Measurements from ENCODE around the gene RGS11.
"Not testable (repeated sequence)": the region's sequence is repeated elsewhere in the genome, so short reads cannot be mapped to it uniquely, and the experiment has no call there.

Gene RGS11

DNA sequence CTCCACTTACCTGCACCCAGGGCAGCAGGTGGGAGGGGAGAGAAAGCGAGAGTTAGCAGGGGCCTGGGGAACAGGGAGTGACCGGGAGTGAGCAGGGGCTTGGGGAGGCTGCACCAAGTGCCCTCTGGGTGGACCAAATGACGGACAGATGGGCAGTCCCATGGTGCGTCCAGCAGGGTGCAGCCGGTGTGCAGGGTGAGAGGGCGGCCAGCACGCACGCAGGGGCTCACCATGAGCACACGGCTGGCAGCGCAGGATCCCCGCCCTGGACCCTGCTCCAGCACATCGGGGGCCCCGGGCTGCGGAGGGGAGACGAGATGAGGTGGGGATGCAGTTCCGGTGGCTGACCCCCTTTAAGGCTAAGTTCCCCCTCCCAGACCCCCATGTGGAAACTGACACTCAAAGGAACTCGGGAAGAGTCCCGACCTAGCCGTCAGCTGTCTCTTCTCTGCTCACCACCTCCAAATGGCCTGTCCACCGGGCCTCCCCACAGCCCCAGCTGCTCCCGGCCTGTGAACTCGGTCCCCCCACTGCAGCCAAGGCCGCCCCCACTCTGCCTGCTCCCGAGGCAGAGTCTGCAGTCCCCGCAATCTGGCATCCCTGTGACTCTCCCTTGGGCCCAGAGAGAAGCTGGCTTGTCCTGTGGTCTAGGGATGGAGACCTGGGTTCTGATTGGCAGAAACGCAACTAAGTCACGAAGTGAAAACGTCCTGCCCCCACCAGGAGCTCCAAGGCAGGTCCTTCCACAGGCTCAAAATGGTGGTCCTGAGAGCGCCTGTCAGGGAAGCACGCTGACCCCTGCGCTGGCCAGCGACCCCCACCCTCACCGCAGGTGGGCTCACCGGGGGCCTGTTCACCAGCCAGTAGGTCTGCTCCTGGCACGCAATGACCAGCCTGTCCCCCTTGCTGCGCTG, 2.9 kb downstream of the RGS11 start:
- TF ChIP-seq, protein P1, sequence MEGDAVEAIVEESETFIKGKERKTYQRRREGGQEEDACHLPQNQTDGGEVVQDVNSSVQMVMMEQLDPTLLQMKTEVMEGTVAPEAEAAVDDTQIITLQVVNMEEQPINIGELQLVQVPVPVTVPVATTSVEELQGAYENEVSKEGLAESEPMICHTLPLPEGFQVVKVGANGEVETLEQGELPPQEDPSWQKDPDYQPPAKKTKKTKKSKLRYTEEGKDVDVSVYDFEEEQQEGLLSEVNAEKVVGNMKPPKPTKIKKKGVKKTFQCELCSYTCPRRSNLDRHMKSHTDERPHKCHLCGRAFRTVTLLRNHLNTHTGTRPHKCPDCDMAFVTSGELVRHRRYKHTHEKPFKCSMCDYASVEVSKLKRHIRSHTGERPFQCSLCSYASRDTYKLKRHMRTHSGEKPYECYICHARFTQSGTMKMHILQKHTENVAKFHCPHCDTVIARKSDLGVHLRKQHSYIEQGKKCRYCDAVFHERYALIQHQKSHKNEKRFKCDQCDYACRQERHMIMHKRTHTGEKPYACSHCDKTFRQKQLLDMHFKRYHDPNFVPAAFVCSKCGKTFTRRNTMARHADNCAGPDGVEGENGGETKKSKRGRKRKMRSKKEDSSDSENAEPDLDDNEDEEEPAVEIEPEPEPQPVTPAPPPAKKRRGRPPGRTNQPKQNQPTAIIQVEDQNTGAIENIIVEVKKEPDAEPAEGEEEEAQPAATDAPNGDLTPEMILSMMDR (IDR thresholded peaks at IDR 0.05; ENCODE audit: borderline replicate concordance, insufficient read depth, low read depth, low read length) = no peak
- no peak overlapping the region for H3K4me3 ChIP-seq (ENCODE audit: low read depth, low read length)

DNA sequence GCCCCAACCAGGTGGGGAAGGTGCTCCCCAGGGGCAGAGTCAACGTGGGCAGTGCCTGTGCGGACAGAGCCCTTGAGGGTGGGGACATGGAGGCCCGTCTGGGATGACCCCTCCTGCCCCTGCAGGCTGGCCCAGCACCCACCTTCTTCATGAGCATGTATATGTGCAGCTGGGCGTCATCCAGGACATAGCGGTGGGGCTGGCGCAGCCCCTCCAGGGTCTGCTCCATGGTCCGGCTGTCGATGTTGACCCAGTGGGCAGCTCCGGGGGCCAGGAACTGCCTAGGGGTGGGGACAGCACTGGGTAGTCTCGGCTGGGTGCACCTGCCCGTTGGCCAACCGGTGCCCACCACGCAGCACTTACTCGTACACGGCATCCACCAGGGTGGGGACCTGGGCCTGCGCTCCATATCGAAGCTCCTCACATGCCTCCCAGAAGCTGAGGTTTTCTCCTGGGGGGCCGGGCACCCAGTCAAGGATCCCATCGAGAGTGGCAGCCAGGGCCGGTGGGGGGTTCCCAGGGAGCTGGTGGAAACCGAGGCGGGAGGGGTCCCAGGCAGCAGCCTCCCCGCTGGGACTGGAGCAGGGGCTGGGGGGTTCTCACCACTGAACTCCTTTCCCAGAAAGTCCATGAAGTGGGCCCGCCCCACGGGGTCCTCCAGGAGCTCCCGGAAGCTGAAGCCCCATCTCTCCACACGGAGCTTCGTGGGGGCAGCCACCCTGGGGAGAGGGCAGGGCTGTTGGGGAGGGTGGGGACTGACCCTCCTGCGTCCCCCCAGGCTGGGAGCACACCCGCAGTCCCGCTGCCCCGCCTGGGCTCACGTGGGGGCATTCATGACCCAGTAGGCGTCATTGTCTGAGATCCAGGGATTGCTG, 5.1 kb downstream of the RGS11 start:
- TF ChIP-seq, protein P1 (IDR thresholded peaks at IDR 0.05; ENCODE audit: borderline replicate concordance, insufficient read depth, low read depth, low read length) = no peak
- H3K4me3 ChIP-seq (ENCODE audit: low read depth, low read length) = no peak overlapping the region

DNA sequence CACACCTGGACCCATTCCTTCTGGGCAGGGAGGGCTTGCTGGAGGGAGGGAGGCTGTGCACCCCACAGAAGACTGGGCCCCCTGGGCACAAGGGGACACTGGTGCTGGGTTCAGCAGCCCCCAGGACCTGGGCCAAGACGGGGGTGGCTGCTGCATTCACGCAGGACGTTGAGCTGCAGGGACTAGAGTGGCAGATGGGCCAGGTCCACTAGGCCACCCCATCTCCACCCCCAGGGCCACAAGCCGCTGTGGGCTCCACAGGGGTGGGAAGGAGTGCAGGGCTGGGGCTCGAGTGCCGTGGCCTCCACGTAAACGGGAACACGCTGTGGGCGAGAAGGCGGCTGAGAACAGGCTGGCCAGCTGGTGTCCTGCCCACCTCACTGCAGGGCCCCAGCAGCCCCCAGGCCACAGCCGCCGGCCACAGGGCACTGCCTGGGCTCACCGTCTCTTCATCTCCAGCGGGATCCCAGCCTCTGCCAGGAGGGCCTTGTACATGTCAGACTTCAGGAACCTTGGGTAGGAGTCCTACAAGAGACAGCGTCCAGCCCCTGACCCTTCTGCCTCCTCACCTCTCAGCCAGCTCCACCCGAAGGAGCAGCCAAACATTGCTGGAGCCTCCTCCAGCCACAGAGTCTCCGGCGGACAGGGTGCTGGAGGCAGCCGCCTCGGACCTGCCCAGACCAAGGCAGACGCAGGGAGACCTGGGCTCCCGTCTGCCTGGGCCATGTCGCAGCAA, 6.5 kb downstream of the RGS11 start:
- no peak overlapping the region for H3K4me3 ChIP-seq (ENCODE audit: low read depth, low read length)
- TF ChIP-seq, protein P1 (IDR thresholded peaks at IDR 0.05; ENCODE audit: borderline replicate concordance, insufficient read depth, low read depth, low read length) = no peak

DNA sequence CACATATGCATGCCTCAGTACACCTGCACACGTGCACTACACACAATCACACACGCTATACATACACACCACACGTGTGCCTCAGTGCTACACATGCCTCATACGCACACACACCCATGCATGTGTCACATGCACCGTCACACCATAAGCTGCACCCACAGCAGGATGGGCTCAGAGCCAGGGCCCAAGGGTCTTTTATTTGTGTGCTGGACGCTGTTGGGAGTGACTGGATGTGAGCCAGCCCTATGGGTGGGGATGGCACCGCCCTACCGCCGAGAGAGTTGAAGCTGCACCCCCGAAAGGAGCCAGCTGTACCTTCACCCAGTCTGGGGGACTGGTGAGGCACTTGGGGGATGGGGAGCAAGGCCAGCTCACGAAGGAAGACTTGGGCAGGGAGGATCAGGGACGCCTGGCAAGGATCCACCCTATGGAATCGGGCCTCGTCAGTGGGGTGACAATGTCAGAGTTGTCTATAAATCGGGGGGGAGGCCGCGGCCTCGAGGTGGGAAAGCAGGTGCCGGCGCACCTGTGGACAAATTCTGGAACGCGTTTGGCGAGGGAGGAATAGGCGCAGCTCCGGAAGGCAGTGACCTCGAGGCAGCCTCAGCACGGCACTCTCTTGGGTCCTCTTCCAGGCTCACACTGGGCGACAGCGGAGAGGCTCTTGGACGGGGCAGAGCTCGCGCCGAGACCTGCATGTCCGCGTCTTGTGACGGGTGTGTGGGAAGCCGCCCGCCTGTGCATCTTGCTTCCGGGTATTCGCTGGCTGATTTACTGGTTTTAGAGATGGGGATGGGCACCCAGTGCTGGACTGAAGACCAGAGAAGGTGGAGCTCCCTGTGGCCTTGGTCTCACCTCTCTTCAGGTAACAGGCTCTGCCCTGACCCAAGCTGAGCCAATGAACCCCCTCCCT, 7.3 kb downstream of the RGS11 start:
- no peak overlapping the region for H3K4me3 ChIP-seq (ENCODE audit: low read depth, low read length)
- TF ChIP-seq, protein P1 (IDR thresholded peaks at IDR 0.05; ENCODE audit: borderline replicate concordance, insufficient read depth, low read depth, low read length) = no peak

DNA sequence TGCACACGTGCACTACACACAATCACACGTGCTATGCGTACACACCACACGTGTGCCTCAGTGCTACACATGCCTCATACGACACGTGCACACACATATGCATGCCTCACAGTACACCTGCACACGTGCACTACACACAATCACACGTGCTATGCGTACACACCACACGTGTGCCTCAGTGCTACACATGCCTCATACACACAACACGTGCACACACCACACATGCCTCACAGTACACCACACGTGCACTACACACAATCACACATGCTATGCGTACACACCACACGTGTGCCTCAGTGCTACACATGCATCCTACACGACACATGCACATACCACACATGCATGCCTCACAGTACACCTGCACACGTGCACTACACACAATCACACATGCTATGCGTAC, 8.2 kb downstream of the RGS11 start:
- not testable (repeated sequence) for H3K4me3 ChIP-seq (ENCODE audit: low read depth, low read length)

DNA sequence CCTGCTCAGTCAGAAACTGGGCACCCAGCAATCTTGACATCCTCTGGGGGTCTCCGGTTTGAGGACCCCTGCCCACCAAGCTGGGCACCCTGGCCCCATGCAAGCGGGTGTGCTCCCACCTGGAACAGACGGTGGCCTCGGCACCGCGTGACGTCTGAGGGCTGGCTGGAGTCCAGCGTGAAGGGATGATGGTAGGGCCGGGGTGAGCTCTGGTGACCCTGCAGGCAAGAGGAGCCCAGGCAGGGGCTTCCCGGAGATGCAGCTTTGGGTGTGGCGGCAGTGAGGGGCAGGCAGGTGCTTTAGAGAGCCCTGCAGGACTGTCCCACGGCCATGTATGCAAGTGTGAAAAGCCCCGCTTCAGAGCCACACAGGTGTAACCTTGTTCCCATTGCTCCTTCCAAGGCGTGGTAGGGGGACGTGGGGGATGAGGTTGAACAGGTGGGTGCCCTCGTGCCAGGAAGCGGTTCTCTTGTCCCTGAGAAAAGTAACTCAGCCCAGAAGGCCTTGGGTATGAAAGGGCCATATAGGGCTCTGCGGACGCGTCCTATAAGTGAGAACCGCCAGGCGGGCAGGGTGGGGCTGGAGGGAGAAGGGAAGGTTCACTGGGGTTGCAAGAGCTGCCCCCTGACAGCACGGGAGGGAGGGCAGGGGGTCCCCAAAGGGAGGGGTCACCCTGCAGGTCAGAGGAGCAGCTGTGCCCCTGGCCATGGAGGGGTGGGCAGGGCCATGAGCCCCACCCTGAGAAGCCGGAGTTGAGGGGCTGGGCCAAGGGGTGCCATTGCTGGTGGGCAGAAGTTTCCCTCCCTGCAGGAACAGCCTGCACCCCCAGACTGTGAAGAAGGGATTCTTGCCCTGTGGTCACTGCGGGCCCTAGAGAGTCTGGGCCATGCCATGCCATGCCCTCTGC, 9.2 kb downstream of the RGS11 start:
- H3K4me3 ChIP-seq (ENCODE audit: low read depth, low read length) = no peak overlapping the region
- TF ChIP-seq, protein P1 (IDR thresholded peaks at IDR 0.05; ENCODE audit: borderline replicate concordance, insufficient read depth, low read depth, low read length) = no peak

Data from GM12875 (cell line).